Measurements from ENCODE around the gene CHD6.

DNA sequence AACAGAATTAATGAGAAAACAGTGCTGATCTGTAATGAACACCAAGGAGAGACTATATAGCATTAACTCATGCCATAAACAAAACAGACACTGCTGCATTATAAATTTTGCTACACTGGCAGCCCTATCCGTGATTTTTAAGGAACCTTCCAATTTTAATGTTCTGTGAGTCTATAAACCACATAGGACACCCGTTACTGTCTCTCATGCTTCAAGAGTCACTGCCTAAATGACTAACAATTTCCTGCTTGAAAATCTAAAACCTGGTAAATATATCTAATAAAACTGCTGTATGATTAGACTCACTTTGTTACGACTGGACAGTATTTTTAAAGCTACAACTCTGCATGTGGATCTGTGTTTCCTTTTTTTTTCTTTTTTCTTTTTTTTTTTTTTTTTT, 8.7 kb downstream of the CHD6 start:
- TF ChIP-seq, protein P1, sequence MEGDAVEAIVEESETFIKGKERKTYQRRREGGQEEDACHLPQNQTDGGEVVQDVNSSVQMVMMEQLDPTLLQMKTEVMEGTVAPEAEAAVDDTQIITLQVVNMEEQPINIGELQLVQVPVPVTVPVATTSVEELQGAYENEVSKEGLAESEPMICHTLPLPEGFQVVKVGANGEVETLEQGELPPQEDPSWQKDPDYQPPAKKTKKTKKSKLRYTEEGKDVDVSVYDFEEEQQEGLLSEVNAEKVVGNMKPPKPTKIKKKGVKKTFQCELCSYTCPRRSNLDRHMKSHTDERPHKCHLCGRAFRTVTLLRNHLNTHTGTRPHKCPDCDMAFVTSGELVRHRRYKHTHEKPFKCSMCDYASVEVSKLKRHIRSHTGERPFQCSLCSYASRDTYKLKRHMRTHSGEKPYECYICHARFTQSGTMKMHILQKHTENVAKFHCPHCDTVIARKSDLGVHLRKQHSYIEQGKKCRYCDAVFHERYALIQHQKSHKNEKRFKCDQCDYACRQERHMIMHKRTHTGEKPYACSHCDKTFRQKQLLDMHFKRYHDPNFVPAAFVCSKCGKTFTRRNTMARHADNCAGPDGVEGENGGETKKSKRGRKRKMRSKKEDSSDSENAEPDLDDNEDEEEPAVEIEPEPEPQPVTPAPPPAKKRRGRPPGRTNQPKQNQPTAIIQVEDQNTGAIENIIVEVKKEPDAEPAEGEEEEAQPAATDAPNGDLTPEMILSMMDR (IDR thresholded peaks at IDR 0.05) = no peak
- no peak for TF ChIP-seq POLR2A (IDR thresholded peaks at IDR 0.05)

All from heart left ventricle (tissue), 13 donors.